IMR-90 (cell line): ENCODE measurements around the gene NFATC1. TPM values are rescaled to one million over a fixed set of nuclear protein-coding genes. Genes with fewer than 3 reads are reported as not detected.

Source experiments
- ATAC-seq: fragments of 200-7000 bp; cut with Tn5 transposase; 2 replicates; pipeline ENCODE4 v1.9.1; 2020; ENCODE audit warnings: low read depth, mild to moderate bottlenecking, moderate library complexity
- BruUV-seq: library from RNA; stranded (reverse); fragments of 400-500 nt; replicated peaks from 2 replicates; lab custom pipeline; 2021; lab: Mats Ljungman, UMichigan
- CTCF ChIA-PET: fragments of 300-600 bp; formaldehyde crosslinking; extraction: SDS; loops from one replicate; lab custom pipeline; 2021; ENCODE audit warnings: antibody characterized with exemption; lab: Yijun Ruan, JAX
- POLR2A ChIA-PET: fragments of 300-600 bp; sonication (Branson Sonifier 250); formaldehyde crosslinking; loops from one replicate; lab custom pipeline; 2022; ENCODE audit warnings: antibody characterized with exemption; ENCODE audit not compliant: unreplicated experiment; lab: Charles Lee
- DNase-seq: peaks from one replicate; pipeline ENCODE4 v3.0.0; 2013
- H2AFZ ChIP-seq: replicated peaks from 2 replicates; pipeline ENCODE3; 2013; ENCODE audit warnings: low read length, mild to moderate bottlenecking; ENCODE audit not compliant: poor library complexity
- H2AK5ac ChIP-seq: 2 replicates; pipeline ENCODE4 v1.6.1; 2013; ENCODE audit warnings: low read depth, low read length, inconsistent platforms
- H2AK9ac ChIP-seq: replicated peaks from 2 replicates; pipeline ENCODE3; 2013; ENCODE audit warnings: mild to moderate bottlenecking, low read depth, low read length, moderate library complexity; ENCODE audit not compliant: poor library complexity
- H2BK120ac ChIP-seq: 2 replicates; pipeline ENCODE4 v1.6.1; 2013; ENCODE audit warnings: low read depth, low read length, inconsistent platforms
- H2BK15ac ChIP-seq: 3 replicates; pipeline ENCODE4 v1.6.1; 2013; ENCODE audit warnings: low read depth, low read length, inconsistent platforms
- H2BK20ac ChIP-seq: 2 replicates; pipeline ENCODE4 v1.6.1; 2013; ENCODE audit warnings: low read depth, mild to moderate bottlenecking, inconsistent platforms, low read length, moderate library complexity
- H2BK5ac ChIP-seq: 2 replicates; pipeline ENCODE4 v1.6.1; 2013; ENCODE audit warnings: mild to moderate bottlenecking, low read depth, low read length, inconsistent platforms; ENCODE audit not compliant: poor library complexity, severe bottlenecking
- H3K14ac ChIP-seq: replicated peaks from 2 replicates; pipeline ENCODE4 v1.6.1; 2013; ENCODE audit warnings: low read depth, low read length, inconsistent platforms
- H3K18ac ChIP-seq: 2 replicates; pipeline ENCODE4 v1.6.1; 2013; ENCODE audit warnings: low read depth, low read length, control low read depth
- H3K23ac ChIP-seq: 2 replicates; pipeline ENCODE4 v1.6.1; 2013; ENCODE audit warnings: low read depth, low read length, inconsistent platforms
- H3K27ac ChIP-seq: 2 replicates; pipeline ENCODE4 v1.5.1; 2013; ENCODE audit warnings: mild to moderate bottlenecking, control low read depth, low read length; ENCODE audit not compliant: insufficient read depth
- H3K27me3 ChIP-seq: 2 replicates; pipeline ENCODE4 v1.6.1; 2013; ENCODE audit warnings: low read length; ENCODE audit not compliant: control insufficient read depth, insufficient read depth
- H3K36me3 ChIP-seq: 2 replicates; pipeline ENCODE4 v1.6.1; 2013; ENCODE audit warnings: low read length, mixed read lengths; ENCODE audit not compliant: control insufficient read depth, insufficient read depth
- H3K4ac ChIP-seq: 2 replicates; pipeline ENCODE4 v1.6.1; 2013; ENCODE audit warnings: low read depth, low read length, inconsistent platforms
- H3K4me1 ChIP-seq: 2 replicates; pipeline ENCODE4 v1.6.1; 2013; ENCODE audit warnings: low read length, mixed read lengths; ENCODE audit not compliant: control insufficient read depth, insufficient read depth
- H3K4me2 ChIP-seq: 2 replicates; pipeline ENCODE4 v1.6.1; 2013; ENCODE audit warnings: low read depth, mild to moderate bottlenecking, control low read depth, low read length, moderate library complexity
- H3K4me3 ChIP-seq: 2 replicates; pipeline ENCODE4 v1.5.1; 2013; ENCODE audit warnings: low read depth, mild to moderate bottlenecking, control low read depth, low read length, moderate library complexity; ENCODE audit not compliant: insufficient read depth
- H3K56ac ChIP-seq: 2 replicates; pipeline ENCODE4 v1.6.1; 2013; ENCODE audit warnings: low read length, inconsistent platforms; ENCODE audit not compliant: insufficient read depth; ENCODE audit errors: extremely low read depth
- H3K79me1 ChIP-seq, 2 experiments: 2 replicates each; pipeline ENCODE4 v1.6.1; 2013; ENCODE audit warnings: low read length in 2 of 2, inconsistent platforms in 1 of 2, low read depth in 1 of 2
- H3K9ac ChIP-seq: 2 replicates; pipeline ENCODE4 v1.6.1; 2013; ENCODE audit warnings: low read depth, low read length, control low read depth
- H3K9me1 ChIP-seq: 2 replicates; pipeline ENCODE4 v1.6.1; 2013; ENCODE audit warnings: low read length, inconsistent platforms; ENCODE audit not compliant: insufficient read depth
- H3K9me3 ChIP-seq: 2 replicates; pipeline ENCODE4 v1.6.1; 2013; ENCODE audit warnings: low read length; ENCODE audit not compliant: control insufficient read depth, insufficient read depth
- H4K20me1 ChIP-seq: 2 replicates; pipeline ENCODE4 v1.6.1; 2013; ENCODE audit warnings: low read length, inconsistent platforms; ENCODE audit not compliant: insufficient read depth
- H4K5ac ChIP-seq: 2 replicates; pipeline ENCODE4 v1.6.1; 2013; ENCODE audit warnings: mild to moderate bottlenecking, low read depth, low read length, control low read depth
- H4K8ac ChIP-seq, 2 experiments: 2 replicates each; pipeline ENCODE4 v1.6.1; 2013; ENCODE audit warnings: low read depth in 2 of 2, low read length in 2 of 2, control low read depth in 1 of 2, inconsistent platforms in 1 of 2
- H4K91ac ChIP-seq: 2 replicates; pipeline ENCODE4 v1.6.1; 2013; ENCODE audit warnings: low read depth, low read length, inconsistent platforms; ENCODE audit not compliant: insufficient read depth
- BHLHE40 ChIP-seq: fragments of 150-350 bp; IDR thresholded peaks from 2 replicates; pipeline ENCODE4 v1.6.1; 2016; ENCODE audit warnings: mild to moderate bottlenecking, low read depth, low read length
- CEBPB ChIP-seq: IDR thresholded peaks from 2 replicates; pipeline ENCODE4 v1.6.1; 2012; ENCODE audit warnings: low read depth, low read length, improper control_type of control experiment
- ELK1 ChIP-seq: fragments of 150-350 bp; IDR thresholded peaks from 2 replicates; pipeline ENCODE4 v1.6.1; 2016; ENCODE audit warnings: low read depth, mild to moderate bottlenecking, low read length, moderate library complexity, borderline replicate concordance
- FOS ChIP-seq: fragments of 150-350 bp; IDR thresholded peaks from 2 replicates; pipeline ENCODE4 v1.6.1; 2016; ENCODE audit warnings: low read depth, low read length
- POLR2A ChIP-seq: IDR thresholded peaks from 2 replicates; pipeline ENCODE4 v1.6.1; 2012; ENCODE audit warnings: mild to moderate bottlenecking, low read depth, low read length
- RCOR1 ChIP-seq: IDR thresholded peaks from 2 replicates; pipeline ENCODE4 v1.6.1; 2012; ENCODE audit warnings: mild to moderate bottlenecking, low read length, improper control_type of control experiment; ENCODE audit not compliant: insufficient replicate concordance
- WGBS, 2 experiments: methylation state at CpG; one replicate each; pipeline versions ENCODE4 v1.1.5 to v1.1.7; 2013; ENCODE audit warnings: missing lambda C conversion rate in 2 of 2; ENCODE audit not compliant: insufficient read length in 1 of 2; ENCODE audit errors: extremely low coverage in 2 of 2; 5-methylcytosine and 5-hydroxymethylcytosine counted together
- dilution Hi-C: fragments of 300-500 bp; cut with HindIII; formaldehyde crosslinking; loops from one replicate; pipeline ENCODE4 v1.14.3; 2018; ENCODE audit warnings: low sequenced_read_pairs; ENCODE audit not compliant: unreplicated experiment
- in situ Hi-C: fragments of 300-500 bp; cut with MboI; formaldehyde crosslinking; loops from 3 replicates; pipeline ENCODE4 v1.14.3; 2019; ENCODE audit warnings: low sequenced_read_pairs, inconsistent platforms, mixed read lengths
- intact Hi-C: fragments of 100-400 bp; cut with micrococcal nuclease; formaldehyde crosslinking; loops from 2 replicates; pipeline ENCODE4 v1.10.0; 2022
- polyA plus RNA-seq, 3 experiments: library from polyadenylated mRNA; depleted of rRNA; stranded (reverse); fragments of >200 nt; gene quantifications; 2 replicates each; pipeline ENCODE4 v1.2.3, GENCODE V29; 2012; ENCODE audit warnings: low replicate concordance in 1 of 3
- total RNA-seq: library from RNA; depleted of rRNA; stranded (reverse); fragments of >200 nt; gene quantifications from 2 replicates; pipeline ENCODE4 v1.2.3, GENCODE V29; 2012

The NFATC1 gene
- total and polyA plus RNA-seq, 2 of the 4 experiments (the other 2 are of a cell fraction) = 0.36 to 1.8 TPM

GRCh38 chr18:79401494-79402208, 5.9 kb downstream of the NFATC1 start:
- 95% methylated on average over 16 of the region's 32 CpGs; no CpG with 5 or more reads in 1 of the 2 experiments for WGBS, 2 experiments
- H2BK20ac ChIP-seq = no peak overlapping the region
- no peaks in the 10 kb centered on the region for H3K9me3 ChIP-seq
- no peak overlapping the region for H3K14ac ChIP-seq
- H2BK15ac ChIP-seq = no peak overlapping the region
- H3K4me2 ChIP-seq = no peak overlapping the region
- intact Hi-C loops (no loop called here), dilution Hi-C loops (no loop called here), in situ Hi-C loops (no loop called here)
- no TSS peak for BruUV-seq
- no peak for TF ChIP-seq POLR2A
- no peak for TF ChIP-seq CEBPB
- no peak for TF ChIP-seq RCOR1
- TF ChIP-seq BHLHE40 = no peak
- TF ChIP-seq FOS = no peak
- no peak for TF ChIP-seq ELK1
- H2AFZ ChIP-seq = no peak overlapping the region
- ChIA-PET POLR2A (no interaction called here), CTCF (interaction anchor here (1.1 kb wide), 1 partner anchor 11 kb away, joined by 3 read pairs; no protein-coding TSS in a partner anchor)
- H4K20me1 ChIP-seq = no peaks in the 10 kb centered on the region
- no peak overlapping the region for H4K8ac ChIP-seq
- no peak overlapping the region for H2BK120ac ChIP-seq
- H3K4ac ChIP-seq = no peak overlapping the region
- no peaks in the 10 kb centered on the region for H3K79me1 ChIP-seq
- H2AK9ac ChIP-seq = peak overlapping the region; percentile 76
- no peak overlapping the region for H3K56ac ChIP-seq
- H3K27me3 ChIP-seq = peaks cover 4% of the 10 kb centered on the region; the same call in 1 of the 2 replicates
- no peak overlapping the region for H3K23ac ChIP-seq
- H3K27ac ChIP-seq = no peak overlapping the region
- H3K18ac ChIP-seq = no peak overlapping the region
- ATAC-seq (no peak), DNase-seq (no peak)
- H3K9me1 ChIP-seq = no peaks in the 10 kb centered on the region
- H3K4me3 ChIP-seq = no peak overlapping the region
- H4K91ac ChIP-seq = no peak overlapping the region
- H2BK5ac ChIP-seq = no peak overlapping the region
- H2AK5ac ChIP-seq = no peak overlapping the region
- no peak overlapping the region for H4K5ac ChIP-seq
- no peak overlapping the region for H3K9ac ChIP-seq
- H3K4me1 ChIP-seq = peaks cover 1% of the 10 kb centered on the region; the same call in 1 of the 2 replicates
- H3K36me3 ChIP-seq = no peaks in the 10 kb centered on the region
